Effector CD8-positive, alpha-beta T cell (primary cell): ENCODE measurements around the gene ZNF540.
A peak's percentile ranks its signal among the peaks of the same experiment; 100 is the strongest.
"Not testable (repeated sequence)": the region's sequence is repeated elsewhere in the genome, so short reads cannot be mapped to it uniquely, and the experiment has no call there.

Experiments used
- DNase-seq: peaks from one replicate; lab custom pipeline; 2025; lab: John Stamatoyannopoulos, UW
- total RNA-seq, 4 experiments: gene quantifications; one replicate each; lab custom pipeline; 2026; lab: John Stamatoyannopoulos, UW

ZNF540 gene
- total RNA-seq: 8.8 to 26.3 (median 17.5) reads per million in 4 experiments

GRCh38 chr19:37594304-37594981, at the start of gene ZNF540, which contains the start of gene ZNF571:
TSS of gene ZNF540 (plus strand) at chr19:37594876. CDS start at chr19:37598448, 3,572 bp downstream.
TSS of gene ZNF571 (minus strand) at chr19:37594792. CDS start at chr19:37586676, 8,116 bp downstream.
- peak; percentile 83 for DNase-seq

GRCh38 chr19:37551129-37551993, 43.3 kb upstream of the ZNF540 start:
- DNase-seq: no peak

- DNase-seq: no peak
Observed at GRCh38 chr19:37563518-37563917, 31.2 kb upstream of the ZNF540 start.

GRCh38 chr19:37564624-37565369, 29.9 kb upstream of the ZNF540 start:
- DNase-seq: no peak

GRCh38 chr19:37565370-37565669, 29.4 kb upstream of the ZNF540 start:
- no peak for DNase-seq

- no peak for DNase-seq
Observed at GRCh38 chr19:37572203-37572602, 22.5 kb upstream of the ZNF540 start.

- no peak for DNase-seq
Observed at GRCh38 chr19:37583340-37583739, 11.3 kb upstream of the ZNF540 start.

GRCh38 chr19:37593996-37594303, 726 bp upstream of the ZNF540 start:
- DNase-seq: no peak

- DNase-seq: peak; percentile 43
Observed at GRCh38 chr19:37594982-37595382, 306 bp downstream of the ZNF540 start.

- no peak for DNase-seq
Observed at GRCh38 chr19:37635076-37636056, 40.7 kb downstream of the ZNF540 start.

GRCh38 chr19:37654118-37654517, 59.4 kb downstream of the ZNF540 start:
- DNase-seq: no peak

- DNase-seq: no peak
Observed at GRCh38 chr19:37654629-37655300, 60.1 kb downstream of the ZNF540 start.

GRCh38 chr19:37655301-37655688, 60.6 kb downstream of the ZNF540 start, which contains the start of gene ZFP30:
TSS of gene ZFP30 (minus strand) at chr19:37655465. CDS start at chr19:37647822, 7,643 bp downstream.
- peak; percentile 62 for DNase-seq

- peak; percentile 77 for DNase-seq
Observed at GRCh38 chr19:37655689-37656371, 61.2 kb downstream of the ZNF540 start.

- DNase-seq: not testable (repeated sequence)
Observed at GRCh38 chr19:37657157-37657556, 62.5 kb downstream of the ZNF540 start.
